HG03280 (cell line): Measurements from ENCODE around the gene TBC1D9.
"Not testable (repeated sequence)": the region's sequence is repeated elsewhere in the genome, so short reads cannot be mapped to it uniquely, and the experiment has no call there.

Experiments
- ATAC-seq: cut with Tn5 transposase; IDR thresholded peaks from one replicate; pipeline ENCODE4 v1.9.1; 2021; ENCODE audit warnings: mild to moderate bottlenecking, moderate library complexity; ENCODE audit not compliant: unreplicated experiment

Gene TBC1D9

GRCh38 chr4:140756319-140757231 is at the start of gene TBC1D9:
TBC1D9 (minus strand) TSS chr4:140756385; CDS start chr4:140756045, 340 bp downstream.
- ATAC-seq, result peak; percentile 33

GRCh38 chr4:140805293-140805692 is 49.1 kb upstream of the TBC1D9 start:
- no peak for ATAC-seq

GRCh38 chr4:140802591-140802990 is 46.4 kb upstream of the TBC1D9 start:
- no peak for ATAC-seq

GRCh38 chr4:140800666-140801065 is 44.5 kb upstream of the TBC1D9 start:
- no peak for ATAC-seq

- no peak for ATAC-seq
Measured at GRCh38 chr4:140799686-140800225, 43.6 kb upstream of the TBC1D9 start.

- no peak for ATAC-seq
Measured at GRCh38 chr4:140793291-140793690, 37.1 kb upstream of the TBC1D9 start.

- ATAC-seq, result peak; percentile 83
Measured at GRCh38 chr4:140790765-140791164, 34.6 kb upstream of the TBC1D9 start.

GRCh38 chr4:140790171-140790570 is 34.0 kb upstream of the TBC1D9 start:
- peak; percentile 9 for ATAC-seq

GRCh38 chr4:140789759-140790158 is 33.6 kb upstream of the TBC1D9 start:
- ATAC-seq, result no peak

GRCh38 chr4:140782787-140783186 is 26.6 kb upstream of the TBC1D9 start:
- ATAC-seq, result not testable (repeated sequence)

GRCh38 chr4:140781596-140781995 is 25.4 kb upstream of the TBC1D9 start:
- no peak for ATAC-seq

- no peak for ATAC-seq
Measured at GRCh38 chr4:140777894-140778293, 21.7 kb upstream of the TBC1D9 start.

- no peak for ATAC-seq
Measured at GRCh38 chr4:140777386-140777785, 21.2 kb upstream of the TBC1D9 start.

- ATAC-seq, result no peak
Measured at GRCh38 chr4:140776556-140776955, 20.4 kb upstream of the TBC1D9 start.

- ATAC-seq, result no peak
Measured at GRCh38 chr4:140774956-140775355, 18.8 kb upstream of the TBC1D9 start.

- no peak for ATAC-seq
Measured at GRCh38 chr4:140774510-140774909, 18.3 kb upstream of the TBC1D9 start.

- ATAC-seq, result no peak
Measured at GRCh38 chr4:140769209-140769608, 13.0 kb upstream of the TBC1D9 start.

- ATAC-seq, result no peak
Measured at GRCh38 chr4:140764785-140765392, 8.7 kb upstream of the TBC1D9 start.

GRCh38 chr4:140762202-140762601 is 6.0 kb upstream of the TBC1D9 start:
- ATAC-seq, result no peak

GRCh38 chr4:140757232-140757630 is 1.0 kb upstream of the TBC1D9 start:
- no peak for ATAC-seq

- peak; percentile 49 for ATAC-seq
Measured at GRCh38 chr4:140755774-140756318, 339 bp downstream of the TBC1D9 start.
